Motor neuron (in vitro differentiated cells): ENCODE results near the gene GREB1. TPM values are rescaled to one million over a fixed set of nuclear protein-coding genes. Genes with fewer than 3 reads are reported as not detected.

ENCODE experiments used
- ATAC-seq, 8 experiments: fragments of 200-7000 bp; cut with Tn5 transposase; replicated peaks in 6 of 8; 2 replicates each; pipeline ENCODE4 v1.8.0; 2021; ENCODE audit warnings: mild to moderate bottlenecking in 8 of 8, moderate library complexity in 8 of 8
- H3K27ac ChIP-seq, 2 donors: fragments of 250-450 bp; sonication (Bioruptor Pico); 2 replicates each; pipeline ENCODE4 v1.9.0; 2021; ENCODE audit warnings: antibody characterized with exemption in 2 of 2, mild to moderate bottlenecking in 2 of 2, moderate library complexity in 1 of 2
- H3K4me1 ChIP-seq, 2 donors: fragments of 250-450 bp; sonication (Bioruptor Pico); replicated peaks in 1 of 2; 2 replicates each; pipeline ENCODE4 v1.6.1; 2021; ENCODE audit warnings: antibody characterized with exemption in 2 of 2, mild to moderate bottlenecking in 2 of 2, moderate library complexity in 1 of 2
- H3K4me3 ChIP-seq, 5 donors: fragments of 250-450 bp; sonication (Bioruptor Pico); 2 replicates each; pipeline ENCODE4 v1.9.0; 2021; ENCODE audit warnings: antibody characterized with exemption in 5 of 5, mild to moderate bottlenecking in 5 of 5, moderate library complexity in 4 of 5
- WGBS, 10 experiments: fragments of 450-650 bp; shearing (Covaris generic); methylation state at CpG; one replicate each; pipeline ENCODE4 v1.0.0; 2022; 5-methylcytosine and 5-hydroxymethylcytosine counted together
- in situ Hi-C, 9 experiments: fragments of 400-800 bp; cut with MboI; loops; one replicate each; pipeline ENCODE4 v1.15.0; 2021; ENCODE audit warnings: low sequenced_read_pairs in 9 of 9, low pct_unique_long_range_greater_than_20kb in 2 of 9; ENCODE audit not compliant: unreplicated experiment in 9 of 9
- total RNA-seq, 8 experiments: library from RNA; unstranded; fragments of 300-600 nt; gene quantifications; 2 replicates each; pipeline versions ENCODE4 v1.2.3 to v1.2.4, GENCODE V29; 2022

The GREB1 gene
- total RNA-seq, 8 experiments from 2014 or later, result 1.1 to 78.6 (median 16.0) TPM

DNA sequence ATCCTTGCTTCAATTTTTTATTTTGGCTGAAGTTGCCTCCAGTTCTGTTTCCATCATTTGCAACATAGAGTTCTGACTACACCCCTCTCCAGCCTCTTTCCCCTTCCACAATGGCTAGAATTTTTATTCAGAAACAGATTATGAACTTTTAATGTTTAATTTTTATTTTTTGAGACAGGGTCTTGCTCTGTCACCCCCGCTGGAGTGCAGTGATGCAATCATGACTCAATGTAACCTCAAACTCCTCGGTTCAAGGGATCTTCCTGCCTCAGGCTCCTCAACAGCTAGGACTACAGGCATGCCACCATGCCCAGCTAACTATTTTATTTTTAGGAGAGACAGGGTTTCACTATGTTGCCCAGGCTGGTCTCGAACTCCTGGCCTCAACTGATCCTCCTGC lies 133.3 kb downstream of the GREB1 start:
- peaks cover 0 to 3% of the 10 kb centered on the region in 2 donors for H3K4me1 ChIP-seq
- in situ Hi-C loops, result no loop called here
- 20 to 84% (median 40%) methylated on average over 1 to 3 of the region's 3 CpGs; no CpG with 5 or more reads in 1 of the 10 experiments for WGBS, 10 experiments
- no peak overlapping the region for H3K4me3 ChIP-seq
- no peak for ATAC-seq
- no peak overlapping the region for H3K27ac ChIP-seq

- in situ Hi-C loops, result no loop called here
- no peak overlapping the region for H3K4me3 ChIP-seq
- peaks cover 0 to 3% of the 10 kb centered on the region in 2 donors for H3K4me1 ChIP-seq
- H3K27ac ChIP-seq, result no peak overlapping the region
- ATAC-seq, result no peak
- WGBS, 10 experiments, result 0 to 88% (median 60%) methylated on average over 1 to 12 of the region's 16 CpGs; no CpG with 5 or more reads in 1 of the 10 experiments
Observed at GRCh38 chr2:11667866-11668637, 134.2 kb downstream of the GREB1 start.

- in situ Hi-C loops, result no loop called here
- peak within 1 kb of the TSS in 4 of 5 donors; percentile 7 to 22 (median 12) for H3K4me3 ChIP-seq
- peak; percentile 94 to 99 (median 97) for ATAC-seq
- WGBS, 10 experiments, result 0 to 20% (median 2%) methylated on average over 1 to 20 of the region's 93 CpGs; no CpG with 5 or more reads in 5 of the 10 experiments
- no peak within 1 kb of the TSS for H3K27ac ChIP-seq
- peaks cover 0 to 3% of the 10 kb centered on the region in 2 donors for H3K4me1 ChIP-seq
Observed at GRCh38 chr2:11669454-11670291, 135.8 kb downstream of the GREB1 start, which contains the start of gene NTSR2. Gene NTSR2, minus strand, starts transcription at chr2:11670195. Its CDS starts 66 bp downstream, at chr2:11670129.

DNA sequence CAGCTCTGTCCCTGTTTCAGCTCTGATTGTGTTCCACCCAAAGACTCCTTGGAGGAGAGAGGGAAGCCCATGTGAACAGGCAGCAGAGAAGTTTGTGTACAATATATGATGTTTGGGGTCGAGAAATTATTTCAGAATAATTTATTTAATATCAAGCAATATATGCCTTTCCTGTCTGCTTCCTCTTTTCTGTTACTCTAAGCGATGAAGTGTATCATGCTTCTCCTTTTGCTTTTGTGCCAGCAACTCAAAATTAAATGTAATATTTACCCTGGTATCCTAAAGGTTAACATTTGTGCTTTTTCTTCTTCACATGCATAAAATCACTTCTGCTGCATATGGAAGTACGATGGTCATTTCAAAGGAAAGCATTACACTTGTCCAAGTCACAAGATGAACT lies 138.6 kb downstream of the GREB1 start:
- Histone ChIP-seq H3K27ac (no peak overlapping the region), H3K4me3 (no peak overlapping the region), H3K4me1 (peaks cover 0 to 7% of the 10 kb centered on the region in 2 donors)
- ATAC-seq, result no peak
- in situ Hi-C loops, result no loop called here
- 0 to 83% (median 55%) methylated on average over 1 to 3 of the region's 3 CpGs for WGBS, 10 experiments

- H3K27ac ChIP-seq, result no peak overlapping the region
Observed at GRCh38 chr2:11674983-11675382, 141.1 kb downstream of the GREB1 start.

GRCh38 chr2:11675423-11676112 lies 141.7 kb downstream of the GREB1 start:
- Histone ChIP-seq H3K4me1 (peaks cover 0 to 7% of the 10 kb centered on the region in 2 donors), H3K4me3 (no peak overlapping the region), H3K27ac (no peak overlapping the region)
- WGBS, 10 experiments, result 40 to 89% (median 77%) methylated on average over 1 to 3 of the region's 3 CpGs; no CpG with 5 or more reads in 4 of the 10 experiments
- in situ Hi-C loops, result loop anchor here in 3 of 9 experiments (25.0 kb wide), 2 partner anchors 112 to 262 kb away; no protein-coding TSS in a partner anchor
- ATAC-seq, result peak in 1 of 8 experiments; percentile 37

More at GRCh38 chr2:11674983-11675382, 141.1 kb downstream of the GREB1 start:
- no peak overlapping the region for H3K4me3 ChIP-seq
- WGBS, 10 experiments, result 17 to 80% (median 60%) methylated on average over 1 to 8 of the region's 10 CpGs; no CpG with 5 or more reads in 1 of the 10 experiments
- in situ Hi-C loops, result loop anchor here in 3 of 9 experiments (25.0 kb wide), 2 partner anchors 112 to 262 kb away; no protein-coding TSS in a partner anchor
- no peak for ATAC-seq
- H3K4me1 ChIP-seq, result peaks cover 0 to 8% of the 10 kb centered on the region in 2 donors

DNA sequence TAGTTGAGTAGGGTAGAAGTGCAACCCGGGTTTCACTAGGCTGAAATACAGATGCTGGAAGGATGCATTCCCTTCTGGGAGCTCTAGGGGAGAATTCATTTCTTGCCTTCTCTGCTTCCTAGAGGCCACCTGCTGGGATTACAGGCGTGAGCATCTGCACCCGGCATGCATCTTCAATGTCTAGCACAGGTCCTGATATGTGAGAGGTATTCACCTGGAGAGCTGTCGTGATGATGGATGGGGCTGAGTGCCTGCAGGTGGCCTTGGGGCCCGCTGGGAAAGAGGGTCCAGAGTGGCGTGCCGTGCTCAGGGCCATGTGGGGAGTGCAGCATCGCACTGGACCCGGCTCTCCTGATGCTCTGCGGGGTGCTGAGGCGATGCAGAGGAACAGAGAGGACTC lies 142.8 kb downstream of the GREB1 start:
- Histone ChIP-seq H3K4me1 (peaks cover 0 to 7% of the 10 kb centered on the region in 2 donors), H3K4me3 (no peak overlapping the region), H3K27ac (no peak overlapping the region)
- in situ Hi-C loops, result loop anchor here in 3 of 9 experiments (25.0 kb wide), 2 partner anchors 111 to 261 kb away; no protein-coding TSS in a partner anchor
- ATAC-seq, result peak in 5 of 8 experiments; percentile 10 to 64 (median 26)
- WGBS, 10 experiments, result 0 to 88% (median 43%) methylated on average over 1 to 11 of the region's 11 CpGs; no CpG with 5 or more reads in 2 of the 10 experiments

- WGBS, 10 experiments, result 0 to 100% (median 41%) methylated on average over 1 to 14 of the region's 27 CpGs; no CpG with 5 or more reads in 1 of the 10 experiments
- in situ Hi-C loops, result loop anchor here in 3 of 9 experiments (25.0 kb wide), 2 partner anchors 110 to 260 kb away; no protein-coding TSS in a partner anchor
- ATAC-seq, result peak; percentile 40 to 72 (median 56)
- no peak overlapping the region for H3K4me3 ChIP-seq
- H3K4me1 ChIP-seq, result peaks cover 0 to 7% of the 10 kb centered on the region in 2 donors
- no peak overlapping the region for H3K27ac ChIP-seq
Observed at GRCh38 chr2:11677136-11678055, 143.6 kb downstream of the GREB1 start.

DNA sequence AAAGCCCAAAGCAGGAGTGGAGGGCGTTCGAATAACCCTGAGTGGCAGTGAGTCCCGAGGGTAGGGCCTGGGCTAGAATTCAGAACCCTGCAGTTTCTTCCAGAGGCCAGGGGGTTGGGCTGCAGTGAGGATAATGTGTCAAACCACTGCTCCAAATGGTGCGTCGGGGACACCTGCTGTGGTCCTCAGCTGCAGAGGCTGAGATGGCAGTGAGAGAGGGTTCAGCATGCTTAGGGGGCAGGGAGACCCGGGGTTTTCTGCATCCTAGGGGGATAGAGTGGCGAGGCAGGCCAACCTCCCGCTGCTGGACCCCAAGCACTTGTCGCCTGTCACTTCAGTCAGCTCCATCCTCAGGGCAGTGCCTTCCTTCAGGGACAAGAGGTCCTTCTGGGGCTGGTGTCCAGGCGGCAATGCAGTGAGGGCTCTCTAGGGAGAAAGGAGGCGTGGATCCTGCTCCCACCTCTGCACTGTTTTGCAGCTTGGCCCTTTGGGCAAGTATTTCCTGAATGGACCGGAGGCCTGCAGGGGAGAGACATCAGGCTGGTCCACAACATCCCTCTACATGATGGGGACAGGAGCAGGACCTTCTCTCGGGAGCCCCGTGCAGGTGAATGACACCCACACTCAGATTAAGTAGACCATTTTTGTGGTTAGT lies 144.6 kb downstream of the GREB1 start:
- ATAC-seq, result no peak
- in situ Hi-C loops, result loop anchor here in 3 of 9 experiments (25.0 kb wide), 2 partner anchors 109 to 259 kb away; no protein-coding TSS in a partner anchor
- WGBS, 10 experiments, result 40 to 100% (median 79%) methylated on average over 1 to 5 of the region's 14 CpGs; no CpG with 5 or more reads in 2 of the 10 experiments
- Histone ChIP-seq H3K4me3 (no peak overlapping the region), H3K4me1 (peaks cover 0 to 7% of the 10 kb centered on the region in 2 donors), H3K27ac (no peak overlapping the region)

DNA sequence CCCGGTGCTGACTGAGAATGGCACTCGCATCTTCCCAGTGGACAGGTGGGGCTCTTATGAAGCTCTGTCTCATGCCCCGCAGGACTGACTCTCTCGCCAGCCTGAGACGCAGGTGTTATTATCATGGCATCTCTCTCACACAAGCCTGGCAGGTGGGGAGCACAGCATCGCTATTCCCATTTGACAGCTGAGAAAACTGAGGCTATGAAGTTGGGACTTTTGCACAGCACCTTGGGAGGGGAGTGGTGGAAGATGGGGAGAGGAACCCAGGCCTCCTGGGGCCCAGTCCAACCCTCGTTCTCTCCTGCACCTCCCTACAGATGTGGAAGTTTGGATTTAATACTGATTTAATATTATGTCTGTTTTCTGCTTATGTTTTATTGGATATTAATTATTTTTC lies 145.2 kb downstream of the GREB1 start:
- no peak overlapping the region for H3K4me3 ChIP-seq
- 0 to 94% (median 50%) methylated on average over 1 to 4 of the region's 7 CpGs; no CpG with 5 or more reads in 3 of the 10 experiments for WGBS, 10 experiments
- peaks cover 0 to 7% of the 10 kb centered on the region in 2 donors for H3K4me1 ChIP-seq
- ATAC-seq, result no peak
- in situ Hi-C loops, result loop anchor here in 3 of 9 experiments (25.0 kb wide), 2 partner anchors 108 to 258 kb away; no protein-coding TSS in a partner anchor
- H3K27ac ChIP-seq, result no peak overlapping the region
